HG03571 (cell line): ENCODE data around the gene TLR8.

ENCODE experiments used
- ATAC-seq: cut with Tn5 transposase; IDR thresholded peaks from one replicate; pipeline ENCODE4 v1.9.1; 2021; ENCODE audit not compliant: unreplicated experiment

TLR8 gene

DNA sequence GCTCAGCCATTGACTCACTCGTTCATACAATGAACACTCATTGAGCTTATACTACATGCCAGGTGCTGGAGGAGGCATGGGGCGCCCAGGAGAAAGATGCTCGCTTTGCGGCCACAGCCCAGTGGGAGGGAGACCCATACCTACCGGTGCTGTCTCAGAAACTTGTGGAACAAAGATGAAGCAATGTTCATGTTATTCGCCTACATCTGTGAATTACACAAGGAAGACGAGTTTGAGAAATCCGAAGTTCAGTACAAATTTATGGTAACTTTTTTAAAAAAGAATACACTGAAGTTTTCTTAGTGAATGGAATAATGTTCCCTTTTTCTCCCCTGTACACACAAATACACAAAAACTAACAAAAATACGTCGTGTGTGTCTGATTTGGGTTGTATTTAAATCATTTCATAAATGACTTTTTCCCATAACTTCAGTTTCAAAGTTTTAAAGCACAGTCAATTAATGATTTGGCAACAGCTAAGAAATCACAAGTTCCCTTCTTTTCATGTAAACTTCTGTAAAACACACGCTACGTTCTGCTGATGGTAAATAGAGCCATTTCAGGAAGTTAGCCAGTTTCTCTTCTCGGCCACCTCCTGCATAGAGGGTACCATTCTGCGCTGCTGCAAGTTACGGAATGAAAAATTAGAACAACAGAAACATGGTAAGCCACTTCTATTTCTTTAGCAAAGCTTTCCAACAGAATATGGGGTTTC is at the start of gene TLR8:
Gene TLR8 (plus strand): TSS at position 575 of the 716 bp plus-strand sequence. CDS start 87 bp downstream, at position 662.
- ATAC-seq: no peak

DNA sequence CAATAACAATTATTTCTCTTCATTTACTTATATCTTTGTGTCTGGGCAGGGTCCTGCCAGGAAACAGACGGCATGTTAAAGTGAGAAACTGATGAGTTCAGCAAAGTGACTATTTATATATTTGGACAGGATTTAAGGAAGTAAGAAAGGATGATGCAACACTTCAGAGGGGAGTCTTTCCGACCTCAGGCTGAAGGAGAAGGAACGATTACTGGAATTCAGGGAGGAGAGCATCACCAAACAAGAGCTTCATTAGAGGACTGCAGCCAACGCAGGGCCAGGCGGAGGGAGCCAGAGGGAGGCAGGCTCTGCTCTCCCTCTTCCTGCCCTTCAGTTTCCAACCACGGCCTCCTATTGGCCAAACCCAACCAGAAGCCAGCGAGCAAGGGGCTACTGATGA is 41.1 kb upstream of the TLR8 start:
- no peak for ATAC-seq

GRCh38 chrX:12866451-12867377 is 39.7 kb upstream of the TLR8 start, which contains the start of gene TLR7:
TLR7 (plus strand) TSS chrX:12867072; CDS start chrX:12867579, 507 bp downstream.
- no peak for ATAC-seq

DNA sequence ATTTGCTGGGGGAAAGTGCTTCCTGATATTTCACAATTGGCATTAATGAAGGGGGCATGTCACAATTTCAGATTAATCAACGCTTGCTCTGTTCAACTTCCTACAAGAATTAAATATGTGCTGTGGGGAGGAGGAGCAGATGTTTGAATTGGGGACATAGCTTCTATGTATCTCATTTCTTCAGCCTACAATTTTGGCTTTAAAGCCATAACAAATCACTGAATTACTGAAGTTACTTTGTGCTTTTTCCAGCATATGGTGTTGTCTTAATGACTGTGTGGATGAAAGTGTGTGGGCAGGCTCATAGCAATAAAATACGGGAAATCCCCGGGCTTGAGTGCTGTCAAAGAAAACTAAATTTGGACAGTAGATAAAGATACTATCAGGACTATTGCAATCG is 38.7 kb upstream of the TLR8 start:
- ATAC-seq: no peak

DNA sequence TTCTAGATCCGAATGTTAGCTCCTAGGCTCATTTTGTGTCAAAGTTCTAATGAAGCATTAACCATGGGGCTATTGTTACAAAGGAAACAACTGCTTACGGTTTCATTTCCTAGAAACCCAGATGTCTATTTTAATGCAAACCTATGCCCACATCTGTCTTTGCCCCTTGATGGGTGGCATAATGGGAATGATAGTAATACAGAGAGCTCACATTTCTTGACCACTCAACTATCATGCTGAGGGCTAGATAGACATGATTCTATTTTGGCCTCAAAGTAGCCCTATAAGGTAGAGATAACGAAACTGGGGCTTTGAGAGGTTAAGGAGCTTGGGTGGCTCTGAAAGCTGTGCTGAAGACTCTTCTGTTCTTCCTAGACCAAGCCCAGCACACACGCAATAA is 37.7 kb upstream of the TLR8 start:
- peak; percentile 72 for ATAC-seq

DNA sequence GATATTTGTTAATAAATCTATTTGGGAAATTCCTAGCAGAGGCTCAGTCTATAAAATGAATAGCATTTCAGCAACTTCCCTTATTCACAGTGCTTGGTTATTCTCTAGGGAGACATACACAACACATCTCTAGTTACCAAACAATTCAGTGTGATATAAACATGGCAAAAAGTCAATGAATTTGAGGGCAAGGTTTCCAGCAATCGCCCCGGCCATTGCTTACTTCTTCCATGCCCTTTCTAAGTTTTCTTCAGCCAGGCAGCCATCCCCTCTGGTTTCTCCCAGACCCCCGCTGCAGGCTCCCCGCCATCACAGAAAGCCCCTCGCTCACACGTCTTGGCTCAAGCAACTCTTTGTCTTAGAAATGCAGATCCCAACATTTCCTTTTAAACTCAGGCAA is 35.2 kb upstream of the TLR8 start:
- no peak for ATAC-seq

DNA sequence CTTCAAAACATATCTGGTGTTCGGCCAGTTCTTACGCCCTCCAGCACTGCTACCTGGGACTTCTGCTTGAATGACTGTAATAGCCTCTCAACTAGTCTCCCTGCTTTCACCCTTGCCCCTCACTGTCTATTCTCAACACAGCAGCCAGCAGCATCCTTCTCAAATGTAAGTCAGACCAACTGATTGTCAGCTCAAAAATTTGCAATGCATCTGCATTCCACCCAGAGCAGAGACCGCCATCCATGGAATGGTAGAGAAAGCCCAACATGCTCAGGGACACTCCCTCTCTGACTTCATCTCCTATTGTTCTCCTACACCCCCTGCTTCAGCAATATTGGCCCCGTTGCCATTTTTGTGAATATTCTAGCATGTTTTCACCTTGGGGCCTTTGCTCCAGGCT is 33.7 kb upstream of the TLR8 start:
- no peak for ATAC-seq

DNA sequence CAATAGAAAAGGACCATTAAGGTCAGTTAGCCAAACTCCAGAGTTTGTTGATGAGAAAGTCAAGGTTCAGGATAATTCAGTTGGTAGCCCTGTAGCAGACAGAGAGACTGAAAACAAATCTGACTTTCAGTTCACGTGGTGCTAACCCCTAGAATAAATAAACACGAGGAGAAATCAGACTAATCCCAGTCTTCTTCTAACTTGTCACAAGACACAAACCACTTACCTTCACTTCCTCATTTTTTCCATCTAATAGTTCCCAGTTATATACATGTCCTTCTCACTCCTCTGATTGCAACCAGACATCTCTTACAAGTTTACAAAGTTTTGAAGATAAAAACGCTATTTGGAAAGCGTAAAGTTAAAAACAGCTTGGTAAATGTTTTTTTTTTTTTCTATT is 31.8 kb upstream of the TLR8 start:
- no peak for ATAC-seq

GRCh38 chrX:12877386-12877785 is 29.0 kb upstream of the TLR8 start:
- no peak for ATAC-seq

DNA sequence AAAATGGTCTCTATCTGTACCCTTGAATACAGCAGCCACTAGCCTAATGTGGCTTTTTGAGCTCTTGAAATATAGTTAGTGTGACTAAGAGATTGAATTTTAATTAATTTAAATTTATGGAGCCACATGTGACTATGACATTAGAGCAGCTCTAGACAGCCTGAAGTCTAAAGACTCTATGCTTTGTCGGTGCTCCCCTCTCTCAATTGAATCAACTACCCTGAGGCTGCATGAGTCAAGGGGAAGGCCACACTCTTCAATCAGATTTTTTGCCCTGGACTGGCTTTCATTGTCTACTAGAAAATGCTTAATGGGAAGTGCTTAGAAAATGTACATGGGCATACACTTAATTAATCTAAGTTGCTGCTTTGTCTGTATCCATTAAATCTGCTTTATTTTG is 27.9 kb upstream of the TLR8 start:
- ATAC-seq: no peak

DNA sequence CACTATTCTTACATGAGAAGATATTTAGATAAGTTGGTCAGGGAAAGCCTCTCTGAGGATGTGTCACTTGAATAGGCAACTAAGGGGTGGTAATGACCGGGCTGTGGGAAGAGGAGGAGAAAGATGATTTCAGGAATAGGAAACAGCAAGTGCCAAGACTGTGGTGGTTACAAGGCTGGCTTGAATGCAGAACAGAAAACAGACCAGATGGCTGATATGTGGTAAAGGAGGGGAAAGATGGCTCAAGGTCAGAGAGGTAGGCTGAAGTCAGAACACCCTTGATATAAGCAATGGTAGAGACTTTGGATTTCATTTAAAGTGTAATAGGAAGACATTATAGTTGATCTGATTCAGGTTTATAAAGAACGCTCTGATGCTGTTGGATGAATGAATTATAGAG is 24.5 kb upstream of the TLR8 start:
- no peak for ATAC-seq

- ATAC-seq: no peak
Observed at GRCh38 chrX:12885508-12885907, 20.9 kb upstream of the TLR8 start.

DNA sequence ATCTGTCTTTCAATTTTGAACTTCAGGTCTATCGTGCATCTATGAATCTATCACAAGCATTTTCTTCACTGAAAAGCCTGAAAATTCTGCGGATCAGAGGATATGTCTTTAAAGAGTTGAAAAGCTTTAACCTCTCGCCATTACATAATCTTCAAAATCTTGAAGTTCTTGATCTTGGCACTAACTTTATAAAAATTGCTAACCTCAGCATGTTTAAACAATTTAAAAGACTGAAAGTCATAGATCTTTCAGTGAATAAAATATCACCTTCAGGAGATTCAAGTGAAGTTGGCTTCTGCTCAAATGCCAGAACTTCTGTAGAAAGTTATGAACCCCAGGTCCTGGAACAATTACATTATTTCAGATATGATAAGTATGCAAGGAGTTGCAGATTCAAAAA is 19.9 kb upstream of the TLR8 start:
- no peak for ATAC-seq

DNA sequence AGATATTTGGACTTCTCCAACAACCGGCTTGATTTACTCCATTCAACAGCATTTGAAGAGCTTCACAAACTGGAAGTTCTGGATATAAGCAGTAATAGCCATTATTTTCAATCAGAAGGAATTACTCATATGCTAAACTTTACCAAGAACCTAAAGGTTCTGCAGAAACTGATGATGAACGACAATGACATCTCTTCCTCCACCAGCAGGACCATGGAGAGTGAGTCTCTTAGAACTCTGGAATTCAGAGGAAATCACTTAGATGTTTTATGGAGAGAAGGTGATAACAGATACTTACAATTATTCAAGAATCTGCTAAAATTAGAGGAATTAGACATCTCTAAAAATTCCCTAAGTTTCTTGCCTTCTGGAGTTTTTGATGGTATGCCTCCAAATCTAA is 19.3 kb upstream of the TLR8 start:
- no peak for ATAC-seq

- ATAC-seq: no peak
Observed at GRCh38 chrX:12887767-12888166, 18.7 kb upstream of the TLR8 start.

- ATAC-seq: peak; percentile 52
Observed at GRCh38 chrX:12890467-12890866, 16.0 kb upstream of the TLR8 start.

- ATAC-seq: no peak
Observed at GRCh38 chrX:12891171-12891570, 15.2 kb upstream of the TLR8 start.

DNA sequence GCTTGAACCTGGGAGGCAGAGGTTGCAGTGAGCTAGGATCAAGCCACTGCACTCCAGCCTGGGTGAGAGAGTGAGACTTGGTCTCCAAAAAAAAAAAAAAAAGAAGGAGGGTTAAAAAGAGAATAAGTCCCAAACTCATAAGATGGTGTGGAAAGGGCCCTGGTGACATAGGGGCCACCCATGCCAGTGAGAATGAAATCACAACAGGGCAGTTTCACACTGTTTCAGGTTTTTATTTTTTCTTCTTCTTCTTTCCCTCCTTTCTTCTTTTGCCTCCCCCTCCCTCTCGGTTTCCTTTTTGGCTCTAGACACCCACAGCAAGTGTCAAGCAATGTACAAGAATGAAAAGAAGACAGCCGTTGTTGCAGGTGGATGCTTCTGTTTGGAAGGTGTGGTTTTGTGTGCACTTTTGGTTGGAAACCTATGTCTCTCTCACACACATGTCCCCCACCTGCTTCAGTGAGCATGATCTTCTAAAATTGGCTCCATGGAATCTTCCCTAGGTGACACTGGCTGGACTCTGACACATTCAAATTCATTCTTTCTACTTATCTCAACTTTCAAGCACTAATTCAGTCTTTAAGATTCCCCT is 14.4 kb upstream of the TLR8 start:
- no peak for ATAC-seq

DNA sequence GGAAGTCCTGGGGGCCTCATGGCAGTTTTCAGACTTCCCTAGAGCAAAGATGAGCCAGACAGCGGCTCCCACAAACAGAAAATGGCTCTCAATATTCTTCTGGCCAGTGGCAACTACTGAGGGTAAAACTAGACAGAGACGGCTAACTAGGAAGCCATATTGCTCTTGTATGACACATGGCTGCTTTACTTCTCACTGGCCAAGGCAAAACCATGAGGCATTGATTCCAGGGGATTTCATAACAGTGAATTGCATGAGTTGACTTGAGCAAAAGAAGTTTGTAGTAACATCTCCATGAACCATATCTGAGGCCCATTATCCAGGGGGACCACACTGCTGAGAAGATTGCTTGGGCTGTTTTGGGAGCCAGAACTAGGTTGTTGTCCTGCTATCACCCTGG is 13.7 kb upstream of the TLR8 start:
- no peak for ATAC-seq

- no peak for ATAC-seq
Observed at GRCh38 chrX:12894074-12895030, 12.1 kb upstream of the TLR8 start.

DNA sequence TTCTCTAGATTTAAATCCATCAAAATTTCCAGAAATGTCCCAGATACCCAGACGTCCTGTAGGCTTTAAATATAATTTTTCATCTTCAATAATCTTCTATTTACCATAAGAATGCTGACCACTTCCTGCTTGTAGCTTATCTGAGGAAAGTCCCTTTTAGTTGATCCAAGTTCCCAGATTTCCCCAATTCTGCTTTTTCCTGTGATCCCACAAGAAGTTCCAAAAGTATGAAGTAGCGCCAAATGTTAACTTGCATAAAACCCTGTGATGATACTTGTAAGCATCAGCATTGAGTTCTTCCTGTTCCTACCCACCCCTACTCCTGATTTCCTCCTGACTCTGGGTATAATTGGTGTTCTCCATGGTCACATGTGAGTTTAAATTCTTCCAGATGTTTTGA is 10.6 kb upstream of the TLR8 start:
- ATAC-seq: no peak
